Esophagus muscularis mucosa (tissue), 3 donors: ENCODE measurements around the gene TIMM9.

ENCODE experiments used
- POLR2A ChIP-seq: fragments of 450-650 bp; IDR thresholded peaks from one replicate; pipeline ENCODE4 v1.6.1; 2017; ENCODE audit warnings: antibody characterized with exemption, moderate library complexity, mild to moderate bottlenecking, low read depth
- TF ChIP-seq, protein P1 (sequence below), 3 experiments: fragments of 200-600 bp in 2 of 3; fragments of 450-650 bp in 1 of 3; sonication (generic) in 2 of 3; IDR thresholded peaks; one replicate each; pipeline ENCODE4 v1.5.1; 2017 to 2019; ENCODE audit warnings: antibody characterized with exemption in 3 of 3, mild to moderate bottlenecking in 2 of 3, moderate library complexity in 1 of 3

DNA sequence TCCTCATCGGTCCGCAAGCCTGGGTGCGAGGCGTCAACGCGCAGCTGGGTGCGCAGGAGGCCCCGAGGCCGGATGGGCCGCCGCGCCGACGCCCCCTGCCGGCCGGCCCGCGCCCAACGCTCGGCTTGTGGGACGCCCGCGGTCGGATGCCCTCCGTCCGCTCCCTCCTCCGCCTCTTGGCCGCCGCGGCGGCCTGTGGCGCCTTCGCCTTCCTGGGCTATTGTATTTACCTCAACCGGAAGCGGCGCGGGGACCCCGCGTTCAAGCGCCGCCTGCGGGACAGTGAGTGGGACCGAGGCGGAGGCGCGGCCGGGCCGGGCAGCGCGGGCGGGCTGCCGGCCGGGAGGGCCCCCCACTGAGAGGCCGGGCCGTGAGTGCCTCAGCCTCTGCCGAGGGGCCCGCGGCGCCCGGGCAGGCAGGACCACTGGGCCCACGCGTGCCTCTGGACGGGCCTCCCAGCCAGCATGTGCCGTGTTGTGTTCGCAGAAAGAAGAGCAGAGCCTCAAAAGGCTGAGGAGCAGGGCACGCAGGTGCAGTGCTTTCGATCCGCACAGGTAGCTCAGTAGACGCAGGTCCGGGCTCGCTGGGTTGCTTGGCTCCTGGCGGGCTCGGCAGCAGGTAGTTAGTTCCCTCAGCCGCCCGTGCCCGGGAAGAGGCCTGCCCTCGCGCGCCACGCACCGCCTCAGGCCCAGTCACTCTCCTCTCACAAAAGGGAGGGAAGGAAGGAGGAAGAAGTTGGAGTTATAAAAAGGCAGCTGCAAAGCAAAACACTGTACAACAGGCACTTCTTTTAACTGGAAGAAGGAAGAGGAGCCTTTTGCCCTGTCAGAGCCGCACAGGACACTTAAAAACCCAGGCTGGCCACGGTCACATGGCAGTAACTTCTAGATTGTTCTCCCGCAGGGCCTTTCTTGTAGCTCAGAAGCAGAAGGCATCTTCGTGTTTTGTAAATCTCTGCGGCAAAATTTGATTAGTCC lies 31.2 kb downstream of the TIMM9 start, which contains the start of gene TOMM20L:
- TF ChIP-seq, protein P1, sequence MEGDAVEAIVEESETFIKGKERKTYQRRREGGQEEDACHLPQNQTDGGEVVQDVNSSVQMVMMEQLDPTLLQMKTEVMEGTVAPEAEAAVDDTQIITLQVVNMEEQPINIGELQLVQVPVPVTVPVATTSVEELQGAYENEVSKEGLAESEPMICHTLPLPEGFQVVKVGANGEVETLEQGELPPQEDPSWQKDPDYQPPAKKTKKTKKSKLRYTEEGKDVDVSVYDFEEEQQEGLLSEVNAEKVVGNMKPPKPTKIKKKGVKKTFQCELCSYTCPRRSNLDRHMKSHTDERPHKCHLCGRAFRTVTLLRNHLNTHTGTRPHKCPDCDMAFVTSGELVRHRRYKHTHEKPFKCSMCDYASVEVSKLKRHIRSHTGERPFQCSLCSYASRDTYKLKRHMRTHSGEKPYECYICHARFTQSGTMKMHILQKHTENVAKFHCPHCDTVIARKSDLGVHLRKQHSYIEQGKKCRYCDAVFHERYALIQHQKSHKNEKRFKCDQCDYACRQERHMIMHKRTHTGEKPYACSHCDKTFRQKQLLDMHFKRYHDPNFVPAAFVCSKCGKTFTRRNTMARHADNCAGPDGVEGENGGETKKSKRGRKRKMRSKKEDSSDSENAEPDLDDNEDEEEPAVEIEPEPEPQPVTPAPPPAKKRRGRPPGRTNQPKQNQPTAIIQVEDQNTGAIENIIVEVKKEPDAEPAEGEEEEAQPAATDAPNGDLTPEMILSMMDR (IDR thresholded peaks at IDR 0.05) = peak in 2 of 3 experiments; percentile 84 to 90
- TF ChIP-seq POLR2A = no peak
